DND-41 (cell line): ENCODE results near the gene RNF217.

Source experiments
- ATAC-seq: fragments of 200-7000 bp; cut with Tn5 transposase; 3 replicates; pipeline ENCODE4 v1.9.1; 2021; ENCODE audit warnings: low read depth; ENCODE audit not compliant: insufficient read depth
- DNase-seq: peaks from one replicate; pipeline ENCODE4 v3.0.0-alpha.2; 2020
- H2AFZ ChIP-seq: 2 replicates; pipeline ENCODE4 v1.6.0; 2012; ENCODE audit warnings: low read depth, low read length
- H3K27ac ChIP-seq: 2 replicates; pipeline ENCODE4 v1.5.1; 2012; ENCODE audit warnings: low read length, inconsistent platforms
- H3K27me3 ChIP-seq: fragments of 200-600 bp; sonication (generic); 2 replicates; pipeline ENCODE4 v1.6.0; 2012; ENCODE audit warnings: low read length, mild to moderate bottlenecking, inconsistent platforms; ENCODE audit not compliant: insufficient read depth, poor library complexity
- H3K36me3 ChIP-seq: 2 replicates; pipeline ENCODE4 v1.5.1; 2012; ENCODE audit warnings: low read length, inconsistent platforms; ENCODE audit not compliant: insufficient read depth
- H3K4me1 ChIP-seq: 2 replicates; pipeline ENCODE4 v1.5.1; 2012; ENCODE audit warnings: mild to moderate bottlenecking, low read length; ENCODE audit not compliant: insufficient read depth
- H3K4me2 ChIP-seq: 2 replicates; pipeline ENCODE4 v1.6.0; 2012; ENCODE audit warnings: mild to moderate bottlenecking, moderate library complexity, low read length, inconsistent platforms; ENCODE audit not compliant: insufficient read depth
- H3K4me3 ChIP-seq, 2 experiments: fragments of 200-600 bp in 1 of 2; shearing (Covaris generic) in 1 of 2; 2 replicates each; pipeline ENCODE4 v1.5.1; 2012 to 2016; ENCODE audit warnings: inconsistent platforms in 2 of 2, low read length in 2 of 2, mild to moderate bottlenecking in 2 of 2, low read depth in 1 of 2, moderate library complexity in 1 of 2
- H3K79me2 ChIP-seq: 2 replicates; pipeline ENCODE4 v1.6.0; 2012; ENCODE audit warnings: low read length, inconsistent platforms; ENCODE audit not compliant: insufficient read depth
- H3K9ac ChIP-seq: 2 replicates; pipeline ENCODE4 v1.6.0; 2012; ENCODE audit warnings: low read depth, mild to moderate bottlenecking, inconsistent platforms, low read length, moderate library complexity
- H3K9me3 ChIP-seq: 2 replicates; pipeline ENCODE4 v1.5.1; 2012; ENCODE audit warnings: low read length, moderate library complexity, mild to moderate bottlenecking, inconsistent platforms; ENCODE audit not compliant: insufficient read depth, severe bottlenecking
- H4K20me1 ChIP-seq: 2 replicates; pipeline ENCODE4 v1.6.0; 2012; ENCODE audit warnings: low read length; ENCODE audit not compliant: insufficient read depth
- CTCF ChIP-seq: IDR thresholded peaks from 2 replicates; pipeline ENCODE4 v1.5.1; 2012; ENCODE audit warnings: borderline replicate concordance, low read length, moderate library complexity, mild to moderate bottlenecking; ENCODE audit not compliant: poor library complexity, severe bottlenecking; ENCODE audit errors: extremely low read depth
- EZH2 ChIP-seq: IDR thresholded peaks from 3 replicates; pipeline ENCODE4 v1.6.1; 2012; ENCODE audit warnings: borderline replicate concordance, low read depth, mild to moderate bottlenecking, moderate library complexity, low read length, inconsistent platforms; ENCODE audit not compliant: severe bottlenecking

The RNF217 gene

GRCh38 chr6:125050663-125051318 is 88.6 kb downstream of the RNF217 start:
- Histone ChIP-seq H4K20me1 (no peaks in the 10 kb centered on the region), H2AFZ (no peak overlapping the region), H3K27ac (no peak overlapping the region), H3K9me3 (no peaks in the 10 kb centered on the region), H3K4me1 (no peaks in the 10 kb centered on the region), H3K4me3 (no peak overlapping the region), H3K9ac (no peak overlapping the region), H3K27me3 (no peaks in the 10 kb centered on the region), H3K4me2 (no peak overlapping the region), H3K36me3 (no peaks in the 10 kb centered on the region), H3K79me2 (no peaks in the 10 kb centered on the region)
- DNase-seq (no peak), ATAC-seq (no peak)
- no peak for TF ChIP-seq EZH2
- no peak for TF ChIP-seq CTCF

- no peak overlapping the region for H3K27ac ChIP-seq
- no peak overlapping the region for H3K9ac ChIP-seq
- H3K79me2 ChIP-seq, result no peaks in the 10 kb centered on the region
- ATAC-seq, result no peak
- H3K4me1 ChIP-seq, result no peaks in the 10 kb centered on the region
- DNase-seq, result no peak
- no peak overlapping the region for H2AFZ ChIP-seq
- no peaks in the 10 kb centered on the region for H3K9me3 ChIP-seq
- H4K20me1 ChIP-seq, result no peaks in the 10 kb centered on the region
- H3K36me3 ChIP-seq, result no peaks in the 10 kb centered on the region
- no peak overlapping the region for H3K4me3 ChIP-seq
- H3K27me3 ChIP-seq, result no peaks in the 10 kb centered on the region
- TF ChIP-seq EZH2 (no peak), CTCF (no peak)
- no peak overlapping the region for H3K4me2 ChIP-seq
Observed at GRCh38 chr6:125053809-125054208, 91.6 kb downstream of the RNF217 start.

GRCh38 chr6:125054331-125054730 is 92.1 kb downstream of the RNF217 start:
- H2AFZ ChIP-seq, result no peak overlapping the region
- no peak overlapping the region for H3K4me3 ChIP-seq
- no peak overlapping the region for H3K27ac ChIP-seq
- H3K4me2 ChIP-seq, result no peak overlapping the region
- TF ChIP-seq CTCF (no peak), EZH2 (no peak)
- H3K27me3 ChIP-seq, result no peaks in the 10 kb centered on the region
- H3K79me2 ChIP-seq, result no peaks in the 10 kb centered on the region
- no peaks in the 10 kb centered on the region for H3K36me3 ChIP-seq
- ATAC-seq (no peak), DNase-seq (no peak)
- no peaks in the 10 kb centered on the region for H3K4me1 ChIP-seq
- no peaks in the 10 kb centered on the region for H3K9me3 ChIP-seq
- H4K20me1 ChIP-seq, result no peaks in the 10 kb centered on the region
- H3K9ac ChIP-seq, result no peak overlapping the region
